Measurements from ENCODE around the gene ATAD3C. TPM values are rescaled to one million over a fixed set of nuclear protein-coding genes. Genes with fewer than 3 reads are reported as not detected.

ATAD3C gene
- polyA plus RNA-seq = 3.1 and 14.2 TPM in 2 replicates

DNA sequence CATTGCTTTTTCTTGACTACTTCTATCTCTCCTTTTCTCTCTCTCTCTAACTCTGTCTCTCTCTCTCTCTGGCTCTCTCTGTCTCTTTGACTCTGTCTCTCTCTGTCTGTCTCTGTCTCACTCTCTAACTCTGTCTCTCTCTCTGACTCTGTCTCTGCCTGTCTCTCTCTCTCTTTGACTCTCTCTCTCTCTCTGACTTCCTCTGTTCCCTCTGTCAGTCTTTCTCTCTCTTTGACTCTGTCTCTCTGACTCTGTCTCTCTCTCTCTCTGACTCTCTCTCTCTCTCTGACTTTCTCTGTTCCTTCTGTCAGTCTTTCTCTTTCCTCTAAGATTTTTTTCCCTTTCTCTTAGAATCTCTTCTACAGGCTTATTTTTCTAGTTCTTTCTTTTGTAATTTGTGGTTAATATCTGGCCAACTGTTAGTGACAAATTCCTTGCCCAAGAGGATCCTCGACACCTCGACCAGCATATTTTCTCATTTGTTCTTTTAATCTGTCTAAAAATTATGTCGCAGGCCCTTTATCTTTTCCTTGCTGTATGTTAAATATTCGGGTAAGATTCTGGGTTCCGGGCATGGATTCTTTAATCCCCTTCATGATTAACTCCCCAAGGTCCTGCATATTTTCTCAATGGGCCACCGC lies at the start of gene ATAD3C:
ATAD3C (plus strand) TSS at position 591 of the 641 bp plus-strand sequence. CDS start 995 bp downstream, outside the sequence.

DNA sequence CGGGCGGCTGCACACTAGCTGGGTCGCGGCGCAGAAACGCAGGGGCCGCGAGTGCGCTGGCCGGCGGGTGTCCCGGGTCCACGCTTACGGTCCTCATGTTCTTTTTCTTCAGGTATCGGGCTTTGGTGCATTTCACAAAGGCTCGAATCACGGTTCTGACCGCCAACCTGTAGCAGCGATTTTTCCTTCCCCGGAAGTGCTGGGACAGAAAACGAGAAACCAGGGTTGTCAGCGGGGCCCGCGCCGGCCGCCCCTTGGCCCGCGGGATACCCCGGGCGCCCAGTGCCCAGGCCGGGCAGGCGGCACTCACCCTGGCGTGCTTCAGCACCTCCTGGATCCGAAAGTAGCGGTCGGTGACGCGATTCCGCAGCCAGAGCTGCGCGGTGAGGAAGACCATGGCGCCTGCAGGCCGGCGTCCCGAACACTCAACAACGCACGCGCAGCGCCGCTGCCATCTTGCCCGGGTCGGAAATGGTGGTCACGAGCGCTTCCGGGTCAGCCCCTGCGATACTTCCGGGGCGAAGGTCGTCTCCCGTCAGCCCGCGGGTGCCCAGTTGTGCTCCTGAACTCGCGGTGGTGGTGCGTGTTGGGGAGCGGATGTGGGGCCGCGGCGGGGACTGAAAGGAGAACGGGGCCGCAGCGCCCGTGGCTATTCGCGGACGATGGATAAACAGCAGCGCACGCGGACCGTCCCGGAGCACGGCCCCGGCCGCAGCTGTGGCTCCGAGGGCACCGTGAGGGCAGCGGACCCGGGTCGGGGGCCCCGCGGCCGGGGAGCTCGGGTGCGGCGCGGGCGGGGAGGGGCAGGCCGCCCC lies 42.5 kb upstream of the ATAD3C start, which contains the start of gene MRPL20:
MRPL20 (minus strand) TSS at position 473 of the 815 bp plus-strand sequence; CDS start at position 397, 76 bp downstream.

GRCh38 chr1:1421147-1421906 lies 28.2 kb upstream of the ATAD3C start, which contains the start of gene ANKRD65:
Gene ANKRD65, minus strand, starts transcription at chr1:1421276. Its CDS starts 271 bp downstream, at chr1:1421005.

GRCh38 chr1:1435106-1435903 lies 14.2 kb upstream of the ATAD3C start, which contains the start of gene VWA1:
Gene VWA1, plus strand, starts transcription at chr1:1435690. Its CDS starts 59 bp downstream, at chr1:1435749.

GRCh38 chr1:1471389-1472052 lies 22.0 kb downstream of the ATAD3C start, which contains the start of gene ATAD3B:
Gene ATAD3B, plus strand, starts transcription at chr1:1471765. Its CDS starts 120 bp downstream, at chr1:1471885.

GRCh38 chr1:1511533-1512285 lies 62.2 kb downstream of the ATAD3C start, which contains the start of gene ATAD3A:
Gene ATAD3A, plus strand, starts transcription at chr1:1512162. Its CDS starts 107 bp downstream, at chr1:1512269.

Other genes with a start within 250 kb of the ATAD3C start
- not detected in 2 replicates for gene TNFRSF18, start 243.1 kb upstream of the ATAD3C start, polyA plus RNA-seq
- gene TNFRSF4, start 235.5 kb upstream of the ATAD3C start, polyA plus RNA-seq = not detected in 2 replicates
- gene SDF4, start 217.7 kb upstream of the ATAD3C start, polyA plus RNA-seq = 3.7 and 10.0 TPM in 2 replicates
- gene B3GALT6, start 217.5 kb upstream of the ATAD3C start, polyA plus RNA-seq = 1.3 and 1.5 TPM in 2 replicates
- not detected in 2 replicates for gene C1QTNF12, start 203.0 kb upstream of the ATAD3C start, polyA plus RNA-seq
- gene UBE2J2, start 175.8 kb upstream of the ATAD3C start, polyA plus RNA-seq = 0.87 and 3.4 TPM in 2 replicates
- not detected in 2 replicates for gene SCNN1D, start 169.3 kb upstream of the ATAD3C start, polyA plus RNA-seq
- gene ACAP3, start 141.8 kb upstream of the ATAD3C start, polyA plus RNA-seq = 0.91 and 4.7 TPM in 2 replicates
- 0.26 and 2.6 TPM in 2 replicates for gene PUSL1, start 141.1 kb upstream of the ATAD3C start, polyA plus RNA-seq
- 13.9 and 14.6 TPM in 2 replicates for gene INTS11, start 125.0 kb upstream of the ATAD3C start, polyA plus RNA-seq
- 0.21 and 0.26 TPM in 2 replicates for gene CPTP, start 124.9 kb upstream of the ATAD3C start, polyA plus RNA-seq
- gene TAS1R3, start 118.4 kb upstream of the ATAD3C start, polyA plus RNA-seq = not detected in 2 replicates
- 0.86 and 1.1 TPM in 2 replicates for gene DVL1, start 100.3 kb upstream of the ATAD3C start, polyA plus RNA-seq
- gene MXRA8, start 91.1 kb upstream of the ATAD3C start, polyA plus RNA-seq = 0.63 and 3.6 TPM in 2 replicates
- gene AURKAIP1, start 74.5 kb upstream of the ATAD3C start, polyA plus RNA-seq = 29.6 and 36.4 TPM in 2 replicates
- gene CCNL2, start 50.4 kb upstream of the ATAD3C start, polyA plus RNA-seq = 22.1 and 24.2 TPM in 2 replicates
- gene MRPL20, start 42.4 kb upstream of the ATAD3C start, polyA plus RNA-seq = 252 and 299 TPM in 2 replicates
- gene ANKRD65, start 28.4 kb upstream of the ATAD3C start, polyA plus RNA-seq = 0.24 TPM in 1 of 2 replicates, not detected in the other
- 0.74 TPM in 1 of 2 replicates, not detected in the other for gene VWA1, start 14.0 kb upstream of the ATAD3C start, polyA plus RNA-seq
- gene ATAD3B, start 22.1 kb downstream of the ATAD3C start, polyA plus RNA-seq = not detected in 2 replicates
- 0.10 and 0.27 TPM in 2 replicates for gene ATAD3A, start 62.5 kb downstream of the ATAD3C start, polyA plus RNA-seq
- not detected in 2 replicates for gene TMEM240, start 90.9 kb downstream of the ATAD3C start, polyA plus RNA-seq
- gene SSU72, start 125.2 kb downstream of the ATAD3C start, polyA plus RNA-seq = 86.2 and 86.3 TPM in 2 replicates
- gene FNDC10, start 150.4 kb downstream of the ATAD3C start, polyA plus RNA-seq = 1.5 and 1.9 TPM in 2 replicates
- gene MIB2, start 165.8 kb downstream of the ATAD3C start, polyA plus RNA-seq = 1.2 and 1.9 TPM in 2 replicates
- not detected in 2 replicates for gene MMP23B, start 182.5 kb downstream of the ATAD3C start, polyA plus RNA-seq
- 3.1 and 4.9 TPM in 2 replicates for gene CDK11B, start 209.3 kb downstream of the ATAD3C start, polyA plus RNA-seq
- 5.5 and 7.4 TPM in 2 replicates for gene SLC35E2B, start 243.1 kb downstream of the ATAD3C start, polyA plus RNA-seq

Measured in Purkinje cell (primary cell).